ENCODE measurements around the gene MRPL50. TPM values are rescaled to one million over a fixed set of nuclear protein-coding genes. Genes with fewer than 3 reads are reported as not detected.

Gene MRPL50
- total and polyA plus RNA-seq, 9 of the 15 experiments (the other 6 are each of a cell fraction or from before 2014, with no cell fraction given) = 17.5 to 107 (median 37.4) TPM

DNA sequence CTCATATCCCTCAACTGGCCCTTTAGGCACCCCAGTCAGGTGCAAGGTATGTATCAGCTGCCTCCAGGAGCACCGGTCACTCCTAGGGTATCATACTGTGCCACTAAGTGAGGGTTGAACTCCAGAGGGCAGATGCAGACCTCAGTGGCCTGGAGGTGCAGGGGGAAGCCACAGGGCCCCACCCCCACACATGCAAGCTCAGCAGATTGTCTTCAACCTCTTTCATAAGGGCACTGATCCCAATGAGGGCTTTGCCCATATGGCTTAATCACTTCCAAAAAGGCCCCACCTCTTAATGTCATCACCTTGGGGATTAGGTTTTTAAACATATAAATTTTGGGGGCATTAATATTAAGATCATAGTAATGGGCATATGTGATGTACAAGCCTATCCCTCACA lies 41.8 kb downstream of the MRPL50 start:
- ChIA-PET POLR2A (no interaction called here), CTCF (ENCODE audit: low intra/inter-chr PET ratio) (no interaction called here)
- DNase-seq (ENCODE audit: extremely low read depth in 1 of 4, low spot score in 3 of 4) (no peak), FAIRE-seq (no peak), ATAC-seq (no peak)
- Histone ChIP-seq H3K79me2 (ENCODE audit: control insufficient read depth, insufficient read depth, low read length) (no peaks in the 10 kb centered on the region), H4K20me1 (replicated peaks; ENCODE audit: control insufficient read depth, insufficient read depth, low read length) (no peaks in the 10 kb centered on the region), H3K9ac (ENCODE audit: insufficient read depth in 1 of 2, low read depth in 2 of 2, low read length in 2 of 2) (no peak overlapping the region), H3K4me2 (ENCODE audit: insufficient read depth, low read length) (no peak overlapping the region), H3K9me1 (ENCODE audit: control insufficient read depth, insufficient read depth, low read length) (no peaks in the 10 kb centered on the region), H3K27ac (ENCODE audit: extremely low read depth, low read depth, low read length) (no peak overlapping the region), H3K4me3 (no peak overlapping the region), H3K27me3 (ENCODE audit: control insufficient read depth in 2 of 2, insufficient read depth in 2 of 2, low read length in 2 of 2) (no peaks in the 10 kb centered on the region), H3K4me1 (replicated peaks in 1 of 2; ENCODE audit: control insufficient read depth in 2 of 2, insufficient read depth in 2 of 2, low read length in 2 of 2) (peaks cover 0 to 5% of the 10 kb centered on the region in 2 experiments; a peak in 3 of 5 replicates), H2AFZ (ENCODE audit: low read depth, low read length) (no peak overlapping the region), H3K36me3 (ENCODE audit: control insufficient read depth, insufficient read depth, low read length) (no peaks in the 10 kb centered on the region), H3K9me3 (replicated peaks; ENCODE audit: control insufficient read depth, insufficient read depth, low read depth, low read length) (no peaks in the 10 kb centered on the region; the same call in 1 of the 2 replicates)
- 0% methylated on average over 1 of the region's 1 CpG for WGBS (ENCODE audit: insufficient coverage, low coverage, missing lambda C conversion rate)
- no TSS peak for BruUV-seq (replicated peaks)
- no peak for TF ChIP-seq TCF7 (IDR thresholded peaks at IDR 0.05; ENCODE audit: borderline replicate concordance)
- no peak for TF ChIP-seq TSC22D4 (tag; IDR thresholded peaks at IDR 0.05)
- TF ChIP-seq C11orf30 (IDR thresholded peaks at IDR 0.05; ENCODE audit: low read depth) = 0 out of 2 replicates have a peak, but pooled peaks have one; percentile 9
- no peak for TF ChIP-seq RBFOX2 (IDR thresholded peaks at IDR 0.05; ENCODE audit: low read depth, low read length)
- TF ChIP-seq STAT5B (CRISPR knock-in tag; IDR thresholded peaks at IDR 0.05) = no peak
- TF ChIP-seq SIRT6 (IDR thresholded peaks at IDR 0.05; ENCODE audit: low read depth, low read length) = no peak
- no peak for TF ChIP-seq GATAD2A (IDR thresholded peaks at IDR 0.05)
- TF ChIP-seq ZNF778 (CRISPR knock-in tag; IDR thresholded peaks at IDR 0.05) = no peak
- no peak for TF ChIP-seq CEBPG (CRISPR knock-in tag; IDR thresholded peaks at IDR 0.05)
- no peak for TF ChIP-seq CEBPG (tag; conservative IDR thresholded peaks at IDR 0.05 in 1 of 2, IDR thresholded peaks at IDR 0.05 in 1 of 2)
- TF ChIP-seq CXXC5 (CRISPR knock-in tag; IDR thresholded peaks at IDR 0.05) = no peak
- no peak for TF ChIP-seq EZH2 (IDR thresholded peaks at IDR 0.05; ENCODE audit: borderline replicate concordance, low read depth, low read length)
- no peak for TF ChIP-seq ASH1L (IDR thresholded peaks at IDR 0.05; ENCODE audit: borderline replicate concordance, low read depth, partially characterized antibody)
- no peak for TF ChIP-seq E2F3 (CRISPR knock-in tag; IDR thresholded peaks at IDR 0.05)
- no peak for TF ChIP-seq ZNF263 (CRISPR knock-in tag; IDR thresholded peaks at IDR 0.05; ENCODE audit: borderline replicate concordance)
- TF ChIP-seq FOSL1 (tag; conservative IDR thresholded peaks at IDR 0.05) = no peak
- peak; percentile 19; the same call in 1 of the 2 replicates for TF ChIP-seq ZNF316 (IDR thresholded peaks at IDR 0.05)
- TF ChIP-seq MAFG (tag; conservative IDR thresholded peaks at IDR 0.05) = 0 out of 2 replicates have a peak, but pooled peaks have one; percentile 13
- intact Hi-C loops (cut with micrococcal nuclease) = no loop called here
- in situ Hi-C loops (cut with MboI) = no loop called here

All from K562 (cell line).